HEK293T (cell line): Measurements from ENCODE around the gene LRRC7.
"Not testable (repeated sequence)": the region's sequence is repeated elsewhere in the genome, so short reads cannot be mapped to it uniquely, and the experiment has no call there.

Source experiments
- BHLHE40 ChIP-seq: fragments of 450-650 bp; IDR thresholded peaks from 2 replicates; pipeline ENCODE4 v1.6.1; 2016; ENCODE audit warnings: mild to moderate bottlenecking, moderate library complexity, borderline replicate concordance
- FOXM1 ChIP-seq: fragments of 450-650 bp; IDR thresholded peaks from 2 replicates; pipeline ENCODE4 v1.6.1; 2017; ENCODE audit warnings: mild to moderate bottlenecking, borderline replicate concordance
- L3MBTL2 ChIP-seq: fragments of 450-650 bp; conservative IDR thresholded peaks from 2 replicates; pipeline ENCODE4 v1.6.1; 2016; ENCODE audit warnings: mild to moderate bottlenecking
- NFRKB ChIP-seq: fragments of 450-650 bp; IDR thresholded peaks from 2 replicates; pipeline ENCODE4 v1.6.1; 2016; ENCODE audit warnings: mild to moderate bottlenecking, moderate library complexity
- SP1 ChIP-seq: fragments of 450-650 bp; IDR thresholded peaks from 2 replicates; pipeline ENCODE4 v1.6.1; 2017

GRCh38 chr1:69962452-69962851, 394.7 kb downstream of the LRRC7 start:
- TF ChIP-seq SP1, NFRKB, L3MBTL2, FOXM1, BHLHE40: not testable (repeated sequence)
